Stomach (tissue), 4 donors: ENCODE measurements around the gene TAGLN2.

Source experiments
- CTCF ChIP-seq, 7 experiments: fragments of 450-650 bp in 4 of 7; fragments of 200-600 bp in 3 of 7; sonication (generic) in 3 of 7; IDR thresholded peaks; one replicate each; pipeline ENCODE4 v1.5.1; 2016 to 2019; ENCODE audit warnings: antibody characterized with exemption in 7 of 7, control low read depth in 2 of 7, mild to moderate bottlenecking in 1 of 7
- EP300 ChIP-seq: sonication (generic); formaldehyde crosslinking; IDR thresholded peaks from one replicate; pipeline ENCODE4 v1.6.1; 2017; ENCODE audit warnings: antibody characterized with exemption
- POLR2A ChIP-seq, 4 donors: fragments of 450-650 bp; IDR thresholded peaks; one replicate each; pipeline ENCODE4 v1.6.1; 2016; ENCODE audit warnings: antibody characterized with exemption in 4 of 4, control low read depth in 2 of 4, mild to moderate bottlenecking in 1 of 4, moderate library complexity in 1 of 4
- POLR2AphosphoS5 ChIP-seq, 3 donors: sonication (generic); formaldehyde crosslinking; IDR thresholded peaks; one replicate each; pipeline ENCODE4 v1.6.1; 2016; ENCODE audit warnings: antibody characterized with exemption in 3 of 3

- no peak for TF ChIP-seq POLR2A (IDR thresholded peaks at IDR 0.05)
- TF ChIP-seq POLR2AphosphoS5 (IDR thresholded peaks at IDR 0.05), result no peak
- no peak for TF ChIP-seq EP300
- TF ChIP-seq CTCF (IDR thresholded peaks at IDR 0.05), result no peak
Measured at GRCh38 chr1:159908031-159908940, 17.0 kb downstream of the TAGLN2 start.
